NCI-H1092 (cell line): ENCODE results near the gene KRTAP20-4.

Source experiments
- DNase-seq: peaks from one replicate; lab custom pipeline; 2025; lab: John Stamatoyannopoulos, UW

The KRTAP20-4 gene

GRCh38 chr21:30652891-30653290 is 32.5 kb downstream of the KRTAP20-4 start:
- DNase-seq, result no peak

- no peak for DNase-seq
These were observed 48.3 kb downstream of the KRTAP20-4 start for GRCh38 chr21:30668776-30669175.
